GM23248 (cell line): Measurements from ENCODE around the gene SNTG2. TPM values are rescaled to one million over a fixed set of nuclear protein-coding genes. Genes with fewer than 3 reads are reported as not detected.

Experiments
- DNase-seq: peaks from one replicate; pipeline ENCODE4 v3.0.0-alpha.2; 2015
- H2AFZ ChIP-seq: fragments of 200-600 bp; sonication (generic); 2 replicates; pipeline ENCODE4 v1.6.1; 2016; ENCODE audit warnings: antibody characterized with exemption
- H3F3A ChIP-seq: fragments of 200-600 bp; sonication (generic); 2 replicates; pipeline ENCODE4 v1.6.1; 2016; ENCODE audit warnings: mild to moderate bottlenecking, antibody characterized with exemption, mixed run types; ENCODE audit not compliant: insufficient read depth
- H3K27ac ChIP-seq: fragments of 200-600 bp; sonication (generic); 2 replicates; pipeline ENCODE4 v1.5.1; 2016; ENCODE audit warnings: mild to moderate bottlenecking
- H3K27me3 ChIP-seq: fragments of 200-600 bp; sonication (generic); replicated peaks from 2 replicates; pipeline ENCODE4 v1.6.1; 2016; ENCODE audit warnings: mild to moderate bottlenecking; ENCODE audit not compliant: insufficient read depth
- H3K36me3 ChIP-seq: fragments of 200-600 bp; sonication (generic); 2 replicates; pipeline ENCODE4 v1.6.1; 2016; ENCODE audit warnings: low read depth, mild to moderate bottlenecking
- H3K4me1 ChIP-seq: fragments of 200-600 bp; sonication (generic); 2 replicates; pipeline ENCODE4 v1.6.1; 2016; ENCODE audit warnings: mild to moderate bottlenecking; ENCODE audit not compliant: insufficient read depth
- H3K4me2 ChIP-seq: fragments of 200-600 bp; sonication (generic); one replicate; pipeline ENCODE4 v1.6.1; 2016; ENCODE audit warnings: mild to moderate bottlenecking; ENCODE audit not compliant: unreplicated experiment
- H3K4me3 ChIP-seq: fragments of 200-600 bp; sonication (generic); 2 replicates; pipeline ENCODE4 v1.5.1; 2016; ENCODE audit warnings: mild to moderate bottlenecking
- H3K79me2 ChIP-seq: fragments of 200-600 bp; sonication (generic); 2 replicates; pipeline ENCODE4 v1.6.1; 2016; ENCODE audit warnings: mild to moderate bottlenecking; ENCODE audit not compliant: insufficient read depth
- H3K9ac ChIP-seq: fragments of 200-600 bp; sonication (generic); 2 replicates; pipeline ENCODE4 v1.6.1; 2016; ENCODE audit warnings: mild to moderate bottlenecking
- H3K9me2 ChIP-seq: fragments of 200-600 bp; sonication (generic); 2 replicates; pipeline ENCODE4 v1.6.1; 2016; ENCODE audit warnings: mixed run types, mild to moderate bottlenecking, moderate library complexity; ENCODE audit not compliant: insufficient read depth
- H3K9me3 ChIP-seq: fragments of 200-600 bp; sonication (generic); one replicate; pipeline ENCODE4 v1.6.1; 2017; ENCODE audit warnings: low read depth
- H4K20me1 ChIP-seq: fragments of 200-600 bp; sonication (generic); 2 replicates; pipeline ENCODE4 v1.6.0; 2016; ENCODE audit not compliant: insufficient read depth
- EZH2 ChIP-seq: fragments of 200-600 bp; sonication (generic); IDR thresholded peaks from 2 replicates; pipeline ENCODE4 v1.6.1; 2018; ENCODE audit warnings: antibody characterized with exemption, mild to moderate bottlenecking; ENCODE audit not compliant: insufficient read depth, poor library complexity, severe bottlenecking
- EZH2phosphoT487 ChIP-seq: fragments of 200-600 bp; sonication (generic); IDR thresholded peaks from 2 replicates; pipeline ENCODE4 v1.6.1; 2018; ENCODE audit warnings: antibody characterized with exemption, moderate library complexity, mild to moderate bottlenecking, low read depth; ENCODE audit not compliant: insufficient read depth
- WGBS, 2 experiments: methylation state at CpG; one replicate each; pipeline ENCODE4 v1.1.6; 2015 to 2017; ENCODE audit warnings: low lambda C conversion rate in 2 of 2, low coverage in 1 of 2; ENCODE audit errors: missing lambda C conversion rate in 2 of 2; 5-methylcytosine and 5-hydroxymethylcytosine counted together
- in situ Hi-C: fragments of 300-500 bp; cut with MboI; formaldehyde crosslinking; loops from 2 replicates; pipeline ENCODE4 v1.15.0; 2020
- polyA plus RNA-seq: library from polyadenylated mRNA; unstranded; fragments of >200 nt; fragmentation: Nextera tagmentation; extraction: Ambion mirVana; gene quantifications from 2 replicates; pipeline ENCODE4 v1.2.1, GENCODE V29; 2016
- total RNA-seq: library from RNA; depleted of rRNA; stranded (reverse); fragments of >200 nt; shearing (Covaris generic); gene quantifications from 2 replicates; pipeline ENCODE4 v1.2.3, GENCODE V29; 2014

SNTG2 gene
- total and polyA plus RNA-seq, 2 experiments from 2014 or later = not detected

- 25% methylated on average over 8 of the region's 8 CpGs for WGBS, 2 experiments
- H3K4me3 ChIP-seq = no peak overlapping the region
- H3K4me2 ChIP-seq = no peak overlapping the region
- no peaks in the 10 kb centered on the region for H3F3A ChIP-seq
- in situ Hi-C loops = no loop called here
- DNase-seq = no peak
- H3K9me2 ChIP-seq = no peaks in the 10 kb centered on the region
- H3K27me3 ChIP-seq = no peaks in the 10 kb centered on the region
- no peaks in the 10 kb centered on the region for H3K36me3 ChIP-seq
- no peak overlapping the region for H2AFZ ChIP-seq
- no peak overlapping the region for H3K9ac ChIP-seq
- H3K4me1 ChIP-seq = no peaks in the 10 kb centered on the region
- H4K20me1 ChIP-seq = no peaks in the 10 kb centered on the region
- H3K9me3 ChIP-seq = no peaks in the 10 kb centered on the region
- TF ChIP-seq EZH2 (no peak), EZH2phosphoT487 (no peak)
- H3K27ac ChIP-seq = no peak overlapping the region
- H3K79me2 ChIP-seq = no peaks in the 10 kb centered on the region
These were observed 319.2 kb downstream of the SNTG2 start for GRCh38 chr2:1269812-1270211.

GRCh38 chr2:1272835-1273234, 322.2 kb downstream of the SNTG2 start:
- no peak overlapping the region for H3K9ac ChIP-seq
- no peaks in the 10 kb centered on the region for H3K79me2 ChIP-seq
- no peaks in the 10 kb centered on the region for H3K9me3 ChIP-seq
- WGBS, 2 experiments = 63 to 65% methylated on average over 16 to 18 of the region's 18 CpGs
- H3K36me3 ChIP-seq = no peaks in the 10 kb centered on the region
- H3K4me3 ChIP-seq = no peak overlapping the region
- DNase-seq = no peak
- H3K4me1 ChIP-seq = no peaks in the 10 kb centered on the region
- TF ChIP-seq EZH2phosphoT487 (no peak), EZH2 (no peak)
- in situ Hi-C loops = no loop called here
- H3K4me2 ChIP-seq = no peak overlapping the region
- H3K27ac ChIP-seq = no peak overlapping the region
- no peak overlapping the region for H2AFZ ChIP-seq
- no peaks in the 10 kb centered on the region for H4K20me1 ChIP-seq
- H3F3A ChIP-seq = no peaks in the 10 kb centered on the region
- H3K27me3 ChIP-seq = no peaks in the 10 kb centered on the region
- no peaks in the 10 kb centered on the region for H3K9me2 ChIP-seq

- TF ChIP-seq EZH2phosphoT487 (no peak), EZH2 (no peak)
- no peak overlapping the region for H3K4me2 ChIP-seq
- in situ Hi-C loops = no loop called here
These were observed 327.0 kb downstream of the SNTG2 start for GRCh38 chr2:1277634-1278033.

GRCh38 chr2:1278125-1278524, 327.5 kb downstream of the SNTG2 start:
- Histone ChIP-seq H3K9me3 (no peaks in the 10 kb centered on the region), H3K4me2 (no peak overlapping the region), H3K36me3 (no peaks in the 10 kb centered on the region), H2AFZ (no peak overlapping the region), H3K4me1 (no peaks in the 10 kb centered on the region), H3K4me3 (no peak overlapping the region), H3F3A (no peaks in the 10 kb centered on the region), H3K9ac (no peak overlapping the region), H4K20me1 (no peaks in the 10 kb centered on the region), H3K27me3 (no peaks in the 10 kb centered on the region), H3K79me2 (no peaks in the 10 kb centered on the region), H3K9me2 (no peaks in the 10 kb centered on the region), H3K27ac (no peak overlapping the region)
- in situ Hi-C loops = no loop called here
- WGBS, 2 experiments = 38 to 47% methylated on average over 4 of the region's 4 CpGs
- no peak for TF ChIP-seq EZH2
- DNase-seq = no peak

More at GRCh38 chr2:1277634-1278033, 327.0 kb downstream of the SNTG2 start:
- H3K9me3 ChIP-seq = no peaks in the 10 kb centered on the region
- H3K9ac ChIP-seq = no peak overlapping the region
- H3K4me3 ChIP-seq = no peak overlapping the region
- H3K36me3 ChIP-seq = no peaks in the 10 kb centered on the region
- no peaks in the 10 kb centered on the region for H4K20me1 ChIP-seq
- no peaks in the 10 kb centered on the region for H3K27me3 ChIP-seq
- no peak for DNase-seq
- H3F3A ChIP-seq = no peaks in the 10 kb centered on the region
- WGBS, 2 experiments = 51 to 52% methylated on average over 6 of the region's 6 CpGs
- no peak overlapping the region for H3K27ac ChIP-seq
- no peak overlapping the region for H2AFZ ChIP-seq
- no peaks in the 10 kb centered on the region for H3K79me2 ChIP-seq
- no peaks in the 10 kb centered on the region for H3K9me2 ChIP-seq
- H3K4me1 ChIP-seq = no peaks in the 10 kb centered on the region

- H3K9ac ChIP-seq = no peak overlapping the region
- H3K4me3 ChIP-seq = no peak overlapping the region
- H3K9me2 ChIP-seq = no peaks in the 10 kb centered on the region
- no peak overlapping the region for H3K27ac ChIP-seq
- H3K79me2 ChIP-seq = no peaks in the 10 kb centered on the region
- no peaks in the 10 kb centered on the region for H3K9me3 ChIP-seq
- WGBS, 2 experiments = 80 to 83% methylated on average over 27 of the region's 27 CpGs
- H3K4me1 ChIP-seq = no peaks in the 10 kb centered on the region
- no peaks in the 10 kb centered on the region for H3K36me3 ChIP-seq
- no peak overlapping the region for H3K4me2 ChIP-seq
- TF ChIP-seq EZH2phosphoT487 = no peak
- no peak for TF ChIP-seq EZH2
- DNase-seq = no peak
- in situ Hi-C loops = no loop called here
- no peak overlapping the region for H2AFZ ChIP-seq
- no peaks in the 10 kb centered on the region for H4K20me1 ChIP-seq
- H3F3A ChIP-seq = no peaks in the 10 kb centered on the region
- no peaks in the 10 kb centered on the region for H3K27me3 ChIP-seq
These were observed 328.2 kb downstream of the SNTG2 start for GRCh38 chr2:1278861-1279260.
